Adrenal gland (tissue), 12 donors: ENCODE results near the gene CLEC17A. TPM values are rescaled to one million over a fixed set of nuclear protein-coding genes. Genes with fewer than 3 reads are reported as not detected.

Source experiments
- DNase-seq, 7 donors: peaks; one replicate each; pipeline ENCODE4 v3.0.0-alpha.2; 2019 to 2020
- H3K27ac ChIP-seq, 5 donors: fragments of 200-600 bp; sonication (generic) in 4 of 5; 1 replicate in 3 of 5; 2 replicates in 2 of 5; pipeline versions ENCODE4 v1.5.1 to v1.8.0; 2016 to 2020; ENCODE audit warnings: mild to moderate bottlenecking in 1 of 5
- H3K27me3 ChIP-seq: fragments of 200-600 bp; 2 replicates; pipeline ENCODE4 v1.8.0; 2021
- H3K36me3 ChIP-seq, 2 donors: fragments of 200-600 bp; replicated peaks in 1 of 2; 1 replicate in 1 of 2; 2 replicates in 1 of 2; pipeline versions ENCODE4 v1.5.1 to v1.8.0; 2018 to 2022
- H3K4me1 ChIP-seq, 2 donors: fragments of 200-600 bp; replicated peaks in 1 of 2; 1 replicate in 1 of 2; 2 replicates in 1 of 2; pipeline versions ENCODE4 v1.5.1 to v1.8.0; 2018 to 2021
- H3K4me3 ChIP-seq, 4 donors: fragments of 200-600 bp; sonication (generic) in 3 of 4; one replicate each; pipeline ENCODE4 v1.5.1; 2016 to 2018
- H3K9me3 ChIP-seq, 3 donors: fragments of 200-600 bp; sonication (generic) in 1 of 3; replicated peaks in 1 of 3; 1 replicate in 2 of 3; 2 replicates in 1 of 3; pipeline versions ENCODE4 v1.5.1 to v1.8.0; 2016 to 2021
- POLR2A ChIP-seq, 2 donors: fragments of 450-650 bp; IDR thresholded peaks; one replicate each; pipeline ENCODE4 v1.6.1; 2017; ENCODE audit warnings: antibody characterized with exemption in 2 of 2, mild to moderate bottlenecking in 2 of 2, moderate library complexity in 1 of 2
- WGBS, 4 donors: extraction: QIAGEN DNeasy Blood & Tissue Kit in 2 of 4; methylation state at CpG; one replicate each; pipeline versions ENCODE4 v1.1.5 to v1.1.7; 2013 to 2017; 5-methylcytosine and 5-hydroxymethylcytosine counted together
- intact Hi-C, 2 donors: fragments of 100-400 bp; cut with DNase I; formaldehyde crosslinking; loops; one replicate each; pipeline versions ENCODE4 v1.14.1 to v1.15.0; 2022 to 2023
- polyA plus RNA-seq, 3 donors: library from polyadenylated mRNA; stranded (reverse); fragments of 200-250 nt in 2 of 3; fragments of 350-450 nt in 1 of 3; fragmentation: Illumina TruSeq in 1 of 3; extraction: RNeasy Lipid Tissue Mini Kit (QIAGEN cat#74804) in 1 of 3; gene quantifications; one replicate each; pipeline ENCODE4 v1.2.3, GENCODE V29; 2013 to 2014
- total RNA-seq, 9 donors: library from RNA; depleted of rRNA in 4 of 9; stranded (reverse); fragments of >200 nt in 4 of 9; fragments of 120-200 nt in 1 of 9; fragmentation: NEBNext Ultra II Directional in 1 of 9; extraction: Animal tissue kit (Norgen Biotek cat#: 25700) in 1 of 9; gene quantifications; one replicate each; pipeline versions ENCODE4 v1.1.0 to v1.2.4, GENCODE V29; 2013 to 2023
- TF ChIP-seq, protein P1 (sequence below), 6 experiments: fragments of 450-650 bp in 4 of 6; fragments of 200-600 bp in 2 of 6; sonication (generic) in 1 of 6; IDR thresholded peaks; 1 replicate in 5 of 6; 2 replicates in 1 of 6; pipeline versions ENCODE4 v1.5.1 to v1.8.0; 2016 to 2021; ENCODE audit warnings: antibody characterized with exemption in 6 of 6, mild to moderate bottlenecking in 2 of 6, moderate library complexity in 1 of 6
- donor health status: healthy with polysubstance abuse.
- donor health status: Bipolar disorder and iron deficiency.
- donor health status: DM: yes; HTN: yes; CAD: no.
- donor health status: DM: no; HTN: no; CAD: no.
- donor health status: DM: no; HTN: no; CAD: no.
- donor health status: DM: yes; HTN: yes; CAD: no.

The CLEC17A gene
- total and polyA plus RNA-seq, 12 donors, result 0.03 to 0.16 TPM; not detected in 10

DNA sequence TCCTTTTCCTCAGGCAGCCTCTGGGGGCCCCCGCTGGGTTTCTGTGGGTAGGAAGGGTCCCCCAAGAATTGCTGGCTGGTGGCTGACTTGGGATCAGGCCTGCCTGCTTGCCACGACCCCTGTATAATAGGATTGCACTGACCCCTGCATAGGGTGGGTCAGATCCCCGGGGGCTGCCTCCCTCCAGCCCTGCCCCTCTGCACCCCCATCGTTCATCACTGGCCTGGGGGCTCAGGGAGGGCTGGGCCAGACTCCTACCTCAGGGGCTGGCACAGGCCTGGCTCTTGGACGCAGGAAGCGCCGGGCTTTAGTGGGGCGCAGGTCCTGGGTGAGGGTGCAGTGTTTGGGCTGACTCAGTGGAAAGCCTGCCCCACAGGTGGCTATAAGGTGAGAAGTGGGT lies 21.6 kb upstream of the CLEC17A start:
- Histone ChIP-seq H3K4me3 (no peak overlapping the region), H3K27me3 (no peaks in the 10 kb centered on the region), H3K4me1 (peaks cover 20 to 36% of the 10 kb centered on the region in 2 donors), H3K27ac (peak overlapping the region; percentile 6 to 88 (median 74)), H3K36me3 (peaks cover 0 to 16% of the 10 kb centered on the region in 2 donors), H3K9me3 (no peaks in the 10 kb centered on the region)
- intact Hi-C loops, result loop anchor here in 1 of 2 donors (10.0 kb wide), 1 partner anchor 124 kb away; no protein-coding TSS in a partner anchor
- TF ChIP-seq, protein P1, sequence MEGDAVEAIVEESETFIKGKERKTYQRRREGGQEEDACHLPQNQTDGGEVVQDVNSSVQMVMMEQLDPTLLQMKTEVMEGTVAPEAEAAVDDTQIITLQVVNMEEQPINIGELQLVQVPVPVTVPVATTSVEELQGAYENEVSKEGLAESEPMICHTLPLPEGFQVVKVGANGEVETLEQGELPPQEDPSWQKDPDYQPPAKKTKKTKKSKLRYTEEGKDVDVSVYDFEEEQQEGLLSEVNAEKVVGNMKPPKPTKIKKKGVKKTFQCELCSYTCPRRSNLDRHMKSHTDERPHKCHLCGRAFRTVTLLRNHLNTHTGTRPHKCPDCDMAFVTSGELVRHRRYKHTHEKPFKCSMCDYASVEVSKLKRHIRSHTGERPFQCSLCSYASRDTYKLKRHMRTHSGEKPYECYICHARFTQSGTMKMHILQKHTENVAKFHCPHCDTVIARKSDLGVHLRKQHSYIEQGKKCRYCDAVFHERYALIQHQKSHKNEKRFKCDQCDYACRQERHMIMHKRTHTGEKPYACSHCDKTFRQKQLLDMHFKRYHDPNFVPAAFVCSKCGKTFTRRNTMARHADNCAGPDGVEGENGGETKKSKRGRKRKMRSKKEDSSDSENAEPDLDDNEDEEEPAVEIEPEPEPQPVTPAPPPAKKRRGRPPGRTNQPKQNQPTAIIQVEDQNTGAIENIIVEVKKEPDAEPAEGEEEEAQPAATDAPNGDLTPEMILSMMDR (IDR thresholded peaks at IDR 0.05), result no peak
- TF ChIP-seq POLR2A (IDR thresholded peaks at IDR 0.05), result no peak
- WGBS, 4 donors, result 65 to 100% (median 92%) methylated on average over 3 to 8 of the region's 8 CpGs
- no peak for DNase-seq

DNA sequence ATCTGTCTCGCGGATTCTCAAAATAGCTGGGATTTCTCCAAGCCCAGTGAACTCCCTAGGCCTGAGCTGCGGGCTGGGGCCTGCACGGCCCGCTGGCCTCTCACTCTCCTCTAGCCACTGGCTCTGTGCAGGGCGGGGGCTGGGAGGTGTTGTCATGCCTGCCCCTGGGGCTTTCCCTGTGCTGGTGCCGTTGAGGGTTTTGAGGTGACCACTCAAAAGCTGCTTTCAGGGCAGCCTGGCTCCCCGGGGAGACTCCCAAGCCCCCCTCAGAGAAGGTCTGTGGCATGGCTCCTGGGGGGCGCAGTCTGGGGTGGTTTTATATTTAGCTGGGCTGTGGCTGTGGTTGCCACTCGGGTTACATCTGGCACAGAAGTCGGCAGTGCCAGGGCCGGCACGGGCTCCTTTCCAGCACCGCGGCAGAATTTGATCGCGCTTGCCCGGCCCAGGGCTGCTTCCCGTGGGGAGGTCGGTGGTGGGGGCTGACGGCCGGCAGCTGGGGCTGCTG lies 21.0 kb upstream of the CLEC17A start:
- Histone ChIP-seq H3K9me3 (no peaks in the 10 kb centered on the region), H3K36me3 (peaks cover 0 to 17% of the 10 kb centered on the region in 2 donors), H3K4me3 (no peak overlapping the region), H3K27me3 (no peaks in the 10 kb centered on the region), H3K4me1 (peaks cover 20 to 30% of the 10 kb centered on the region in 2 donors), H3K27ac (peak overlapping the region; percentile 6 to 88 (median 74))
- peak in 3 of 7 donors; percentile 69 to 72 (median 69) for DNase-seq
- WGBS, 4 donors, result 51 to 71% (median 62%) methylated on average over 5 to 22 of the region's 22 CpGs
- TF ChIP-seq POLR2A (IDR thresholded peaks at IDR 0.05), result no peak
- TF ChIP-seq, protein P1 (IDR thresholded peaks at IDR 0.05), result no peak
- intact Hi-C loops, result loop anchor here in 1 of 2 donors (10.0 kb wide), 1 partner anchor 123 kb away; no protein-coding TSS in a partner anchor

DNA sequence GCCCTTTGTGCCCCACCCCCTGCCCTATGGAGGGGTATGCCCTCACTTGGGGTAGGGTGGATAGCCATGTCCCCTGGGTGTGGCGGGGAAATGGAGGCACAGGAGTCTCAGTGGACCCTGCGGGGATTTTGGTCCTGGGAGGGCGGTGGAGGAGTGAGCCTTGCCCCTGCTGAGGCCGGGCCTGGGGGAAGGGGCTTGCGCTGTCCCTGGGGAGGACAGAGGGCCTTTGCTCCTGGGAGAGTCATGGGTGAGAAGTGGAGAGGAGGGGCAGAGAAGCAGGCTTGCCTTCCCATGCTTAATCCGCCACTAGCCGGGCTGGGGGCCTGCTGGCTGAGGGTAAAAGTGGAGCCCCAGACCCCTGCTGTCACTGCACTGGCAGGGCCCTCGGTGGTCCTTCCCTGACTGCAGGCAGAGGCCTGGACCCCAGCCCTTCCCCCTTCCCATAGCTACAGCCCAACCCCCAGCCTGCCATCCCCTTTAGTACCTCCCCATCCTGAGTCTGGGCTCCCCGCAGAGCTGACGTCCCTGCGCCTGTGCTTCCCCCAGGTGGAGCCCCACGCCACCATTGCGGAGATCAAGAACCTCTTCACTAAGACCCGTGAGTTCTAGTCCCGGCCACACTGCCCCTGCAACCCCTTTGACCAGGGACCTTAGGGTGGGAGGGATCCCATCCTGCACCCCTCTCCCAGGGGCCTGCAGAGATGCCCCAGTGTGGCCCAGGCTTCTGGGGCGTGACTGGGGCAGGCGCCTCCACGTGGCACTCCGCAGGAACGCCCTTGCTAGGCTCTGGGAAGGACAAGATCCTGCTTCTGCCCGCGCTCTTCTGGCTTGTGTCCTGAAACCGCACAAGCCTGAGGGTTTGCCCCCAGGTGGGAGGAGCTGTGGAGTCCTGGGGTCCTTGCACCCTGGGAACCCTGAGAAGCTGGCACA lies 20.0 kb upstream of the CLEC17A start:
- H3K27me3 ChIP-seq, result no peaks in the 10 kb centered on the region
- intact Hi-C loops, result loop anchor here in 1 of 2 donors (10.0 kb wide), 1 partner anchor 122 kb away; no protein-coding TSS in a partner anchor
- H3K4me3 ChIP-seq, result no peak overlapping the region
- TF ChIP-seq POLR2A (IDR thresholded peaks at IDR 0.05), result no peak
- TF ChIP-seq, protein P1 (IDR thresholded peaks at IDR 0.05), result no peak
- peak overlapping the region in 2 of 5 donors; percentile 81 to 88 for H3K27ac ChIP-seq
- WGBS, 4 donors, result 87 to 92% (median 88%) methylated on average over 12 to 23 of the region's 23 CpGs
- no peaks in the 10 kb centered on the region for H3K9me3 ChIP-seq
- peaks cover 20 to 30% of the 10 kb centered on the region in 2 donors for H3K4me1 ChIP-seq
- H3K36me3 ChIP-seq, result peaks cover 0 to 17% of the 10 kb centered on the region in 2 donors
- DNase-seq, result no peak

DNA sequence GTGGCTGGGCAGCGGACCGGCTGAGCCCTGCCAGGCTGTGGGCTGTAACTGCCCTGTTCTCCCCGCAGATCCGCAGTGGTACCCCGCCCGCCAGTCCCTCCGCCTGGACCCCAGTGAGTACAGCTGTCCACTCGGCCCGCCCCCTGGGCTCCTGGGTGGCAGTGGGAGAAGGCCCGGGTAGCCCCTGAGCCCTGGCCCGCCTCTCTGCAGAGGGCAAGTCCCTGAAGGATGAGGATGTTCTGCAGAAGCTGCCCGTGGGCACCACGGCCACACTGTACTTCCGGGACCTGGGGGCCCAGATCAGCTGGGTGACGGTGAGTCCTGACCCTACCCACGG lies 19.3 kb upstream of the CLEC17A start:
- no peak for TF ChIP-seq POLR2A (IDR thresholded peaks at IDR 0.05)
- TF ChIP-seq, protein P1 (IDR thresholded peaks at IDR 0.05), result no peak
- no peak overlapping the region for H3K4me3 ChIP-seq
- no peaks in the 10 kb centered on the region for H3K9me3 ChIP-seq
- no peak overlapping the region for H3K27ac ChIP-seq
- no peaks in the 10 kb centered on the region for H3K27me3 ChIP-seq
- DNase-seq, result no peak
- intact Hi-C loops, result loop anchor here in 1 of 2 donors (10.0 kb wide), 1 partner anchor 121 kb away; no protein-coding TSS in a partner anchor
- 92 to 94% (median 93%) methylated on average over 7 to 16 of the region's 16 CpGs for WGBS, 4 donors
- peaks cover 20 to 30% of the 10 kb centered on the region in 2 donors for H3K4me1 ChIP-seq
- peaks cover 0 to 17% of the 10 kb centered on the region in 2 donors for H3K36me3 ChIP-seq
